Panc1 (cell line): ENCODE results near the gene DBH. TPM values are rescaled to one million over a fixed set of nuclear protein-coding genes. Genes with fewer than 3 reads are reported as not detected.

Source experiments
- ATAC-seq: fragments of 200-7000 bp; cut with Tn5 transposase; 2 replicates; pipeline ENCODE4 v1.9.1; 2020; ENCODE audit warnings: mild to moderate bottlenecking, moderate library complexity
- BruUV-seq: library from RNA; stranded (reverse); fragments of 400-500 nt; replicated peaks from 2 replicates; lab custom pipeline; 2021; lab: Mats Ljungman, UMichigan
- CTCF ChIA-PET: fragments of 300-600 bp; sonication (Branson Sonifier 250); formaldehyde crosslinking; loops from one replicate; lab custom pipeline; 2022; ENCODE audit warnings: antibody characterized with exemption; lab: Charles Lee
- POLR2A ChIA-PET: fragments of 300-600 bp; sonication (Branson Sonifier 250); formaldehyde crosslinking; loops from one replicate; lab custom pipeline; 2022; ENCODE audit warnings: antibody characterized with exemption; lab: Charles Lee
- DNase-seq: peaks from one replicate; pipeline ENCODE4 v3.0.0-alpha.2; 2010; ENCODE audit warnings: low read depth, low spot score
- H3K27ac ChIP-seq: 2 replicates; pipeline ENCODE4 v1.5.1; 2011; ENCODE audit warnings: mild to moderate bottlenecking, low read length, inconsistent platforms
- H3K27me3 ChIP-seq: fragments of 200-500 bp; sonication (Bioruptor generic); 2 replicates; pipeline ENCODE4 v1.6.0; 2014; ENCODE audit warnings: low read length, inconsistent platforms; ENCODE audit not compliant: control insufficient read depth, insufficient read depth
- H3K36me3 ChIP-seq: fragments of 200-500 bp; sonication (Bioruptor generic); 2 replicates; pipeline ENCODE4 v1.5.1; 2014; ENCODE audit warnings: inconsistent platforms, mild to moderate bottlenecking, low read length, moderate library complexity; ENCODE audit not compliant: control insufficient read depth, insufficient read depth
- H3K4me1 ChIP-seq: 2 replicates; pipeline ENCODE4 v1.5.1; 2011; ENCODE audit warnings: inconsistent platforms, mild to moderate bottlenecking, low read length, moderate library complexity; ENCODE audit not compliant: control insufficient read depth, insufficient read depth
- H3K4me3 ChIP-seq, 2 experiments: 2 replicates each; pipeline ENCODE4 v1.5.1; 2011 to 2012; ENCODE audit warnings: low read depth in 2 of 2, low read length in 2 of 2, mild to moderate bottlenecking in 2 of 2, inconsistent platforms in 1 of 2, moderate library complexity in 1 of 2
- H3K9me3 ChIP-seq: fragments of 200-500 bp; sonication (Bioruptor generic); 2 replicates; pipeline ENCODE4 v1.5.1; 2014; ENCODE audit warnings: low read depth, mild to moderate bottlenecking, inconsistent platforms, low read length, moderate library complexity; ENCODE audit not compliant: control insufficient read depth, insufficient read depth
- CTCF ChIP-seq: fragments of 450-650 bp; IDR thresholded peaks from 2 replicates; pipeline ENCODE4 v1.5.1; 2017; ENCODE audit warnings: mild to moderate bottlenecking
- POLR2AphosphoS5 ChIP-seq: IDR thresholded peaks from 2 replicates; pipeline ENCODE4 v1.6.1; 2012; ENCODE audit warnings: mild to moderate bottlenecking, low read depth, low read length, moderate library complexity
- REST ChIP-seq, 2 experiments: IDR thresholded peaks; 2 replicates each; pipeline ENCODE4 v1.6.1; 2011 to 2012; ENCODE audit warnings: low read depth in 2 of 2, control low read depth in 1 of 2, low read length in 1 of 2, mild to moderate bottlenecking in 1 of 2, moderate library complexity in 1 of 2; ENCODE audit not compliant: insufficient read depth in 1 of 2
- SIN3A ChIP-seq: IDR thresholded peaks from 2 replicates; pipeline ENCODE4 v1.6.1; 2012; ENCODE audit warnings: low read depth, mild to moderate bottlenecking, low read length, moderate library complexity, borderline replicate concordance; ENCODE audit not compliant: insufficient read depth
- TCF7L2 ChIP-seq: IDR thresholded peaks from 2 replicates; pipeline ENCODE4 v1.6.1; 2011; ENCODE audit warnings: mild to moderate bottlenecking, low read depth, low read length, inconsistent platforms
- in situ Hi-C: cut with HindIII; loops from 2 replicates; pipeline ENCODE4 v1.10.0; 2016; ENCODE audit warnings: low sequenced_read_pairs, low pct_unique_long_range_greater_than_20kb
- intact Hi-C: fragments of 100-400 bp; cut with micrococcal nuclease; formaldehyde crosslinking; loops from one replicate; pipeline ENCODE4 v1.10.0; 2022; ENCODE audit not compliant: unreplicated experiment
- total RNA-seq: library from RNA; stranded (reverse); gene quantifications from one replicate; pipeline ENCODE4 v1.2.1, GENCODE V29; 2021; ENCODE audit not compliant: unreplicated experiment

Gene DBH
- total RNA-seq, 1 experiment from 2014 or later, result not detected

GRCh38 chr9:133605446-133605845 is 30.7 kb upstream of the DBH start:
- Histone ChIP-seq H3K4me1 (no peaks in the 10 kb centered on the region), H3K4me3 (no peak overlapping the region), H3K27me3 (no peaks in the 10 kb centered on the region; the same call in 1 of the 2 replicates), H3K27ac (no peak overlapping the region), H3K9me3 (no peaks in the 10 kb centered on the region), H3K36me3 (no peaks in the 10 kb centered on the region)
- DNase-seq (no peak), ATAC-seq (no peak)
- POLR2A ChIA-PET, result no interaction called here
- CTCF ChIA-PET, result no interaction called here
- no TSS peak for BruUV-seq
- no peak for TF ChIP-seq SIN3A
- TF ChIP-seq REST (IDR thresholded peaks at IDR 0.05; ENCODE audit: insufficient read depth in 1 of 2, low read depth in 2 of 2, low read length in 1 of 2), result no peak
- TF ChIP-seq POLR2AphosphoS5, result no peak
- no peak for TF ChIP-seq TCF7L2
- no peak for TF ChIP-seq CTCF
- in situ Hi-C loops (no loop called here), intact Hi-C loops (no loop called here)

- no TSS peak for BruUV-seq
- ChIA-PET POLR2A (no interaction called here), CTCF (no interaction called here)
- Histone ChIP-seq H3K27me3 (no peaks in the 10 kb centered on the region; the same call in 1 of the 2 replicates), H3K36me3 (no peaks in the 10 kb centered on the region), H3K27ac (no peak overlapping the region), H3K4me1 (no peaks in the 10 kb centered on the region), H3K4me3 (no peak overlapping the region), H3K9me3 (no peaks in the 10 kb centered on the region)
- ATAC-seq, result no peak
- intact Hi-C loops (no loop called here), in situ Hi-C loops (no loop called here)
- no peak for DNase-seq
- TF ChIP-seq SIN3A, result no peak
Measured at GRCh38 chr9:133605856-133606707, 30.1 kb upstream of the DBH start.

GRCh38 chr9:133606708-133607025 is 29.5 kb upstream of the DBH start:
- TF ChIP-seq SIN3A (no peak), TCF7L2 (no peak), CTCF (no peak), POLR2AphosphoS5 (no peak), REST (IDR thresholded peaks at IDR 0.05; ENCODE audit: insufficient read depth in 1 of 2, low read depth in 2 of 2, low read length in 1 of 2) (no peak)
- CTCF ChIA-PET, result no interaction called here
- no peaks in the 10 kb centered on the region for H3K4me1 ChIP-seq
- in situ Hi-C loops (no loop called here), intact Hi-C loops (no loop called here)
- POLR2A ChIA-PET, result no interaction called here
- BruUV-seq, result no TSS peak
- ATAC-seq, result no peak
- H3K4me3 ChIP-seq, result no peak overlapping the region
- H3K27me3 ChIP-seq, result peaks cover 2% of the 10 kb centered on the region; the same call in 1 of the 2 replicates
- no peaks in the 10 kb centered on the region for H3K36me3 ChIP-seq
- no peak overlapping the region for H3K27ac ChIP-seq
- no peaks in the 10 kb centered on the region for H3K9me3 ChIP-seq
- no peak for DNase-seq
